HEK293 (cell line): ENCODE results near the gene B4GALNT3.

ENCODE experiments used
- CTCF ChIA-PET: fragments of 350-600 bp; formaldehyde crosslinking; extraction: SDS; loops from one replicate; lab custom pipeline; 2021; ENCODE audit warnings: antibody characterized with exemption; lab: Yijun Ruan, JAX
- POLR2A ChIA-PET: fragments of 300-600 bp; formaldehyde crosslinking; extraction: SDS; loops from one replicate; lab custom pipeline; 2020; ENCODE audit warnings: antibody characterized with exemption, inconsistent platforms; lab: Yijun Ruan, JAX
- H3K27ac ChIP-seq: fragments of 200-500 bp; sonication (Bioruptor generic); 2 replicates; pipeline ENCODE4 v1.5.1; 2014; ENCODE audit warnings: low read depth, low read length, control low read depth, inconsistent platforms; ENCODE audit errors: extremely low read depth
- H3K36me3 ChIP-seq, 2 experiments: fragments of 200-500 bp in 1 of 2; sonication (Bioruptor generic) in 1 of 2; 1 replicate in 1 of 2; 2 replicates in 1 of 2; pipeline ENCODE4 v1.5.1; 2014 to 2017; ENCODE audit warnings: inconsistent platforms in 2 of 2, low read length in 2 of 2; ENCODE audit not compliant: control insufficient read depth in 2 of 2, insufficient read depth in 1 of 2
- H3K4me1 ChIP-seq: fragments of 200-500 bp; sonication (Bioruptor generic); 2 replicates; pipeline ENCODE4 v1.5.1; 2014; ENCODE audit warnings: mild to moderate bottlenecking, low read length, inconsistent platforms; ENCODE audit not compliant: control insufficient read depth, insufficient read depth
- H3K4me3 ChIP-seq: 2 replicates; pipeline ENCODE4 v1.5.1; 2011; ENCODE audit warnings: low read depth, mild to moderate bottlenecking, control low read depth, low read length, moderate library complexity
- H3K9me3 ChIP-seq: fragments of 200-500 bp; sonication (Bioruptor generic); 2 replicates; pipeline ENCODE4 v1.5.1; 2014; ENCODE audit warnings: low read depth, low read length, inconsistent platforms; ENCODE audit not compliant: control insufficient read depth, insufficient read depth
- IKZF3 ChIP-seq: fragments of 450-650 bp; IDR thresholded peaks from 2 replicates; pipeline ENCODE4 v1.5.0; 2018; ENCODE audit warnings: missing biosample characterization, mild to moderate bottlenecking, missing genetic modification characterization, moderate library complexity
- INSM2 ChIP-seq: fragments of 450-650 bp; formaldehyde crosslinking; IDR thresholded peaks from 2 replicates; pipeline ENCODE4 v1.5.1; 2016; ENCODE audit warnings: missing biosample characterization, missing genetic modification characterization
- KLF10 ChIP-seq: fragments of 450-650 bp; IDR thresholded peaks from 2 replicates; pipeline ENCODE4 v1.5.1; 2018; ENCODE audit warnings: missing biosample characterization, mild to moderate bottlenecking, missing genetic modification characterization
- KLF7 ChIP-seq: fragments of 450-650 bp; formaldehyde crosslinking; IDR thresholded peaks from 2 replicates; pipeline ENCODE4 v1.5.1; 2016; ENCODE audit warnings: missing biosample characterization, missing genetic modification characterization, borderline replicate concordance
- REST ChIP-seq: fragments of 450-650 bp; formaldehyde crosslinking; IDR thresholded peaks from 2 replicates; pipeline ENCODE4 v1.5.1; 2016; ENCODE audit warnings: missing biosample characterization, missing genetic modification characterization
- SETDB1 ChIP-seq: IDR thresholded peaks from one replicate; pipeline ENCODE4 v1.6.1; 2017; ENCODE audit warnings: mild to moderate bottlenecking, low read length, moderate library complexity, mixed read lengths; ENCODE audit not compliant: insufficient read length
- ZNF140 ChIP-seq: fragments of 450-650 bp; formaldehyde crosslinking; IDR thresholded peaks from 2 replicates; pipeline ENCODE4 v1.5.1; 2016; ENCODE audit warnings: missing biosample characterization, missing genetic modification characterization
- ZNF155 ChIP-seq: fragments of 450-650 bp; formaldehyde crosslinking; IDR thresholded peaks from 2 replicates; pipeline ENCODE4 v1.5.1; 2016; ENCODE audit warnings: missing biosample characterization, missing genetic modification characterization
- ZNF184 ChIP-seq: fragments of 450-650 bp; IDR thresholded peaks from 2 replicates; pipeline ENCODE4 v1.5.1; 2018; ENCODE audit warnings: missing biosample characterization, mild to moderate bottlenecking, missing genetic modification characterization
- ZNF248 ChIP-seq: fragments of 450-650 bp; formaldehyde crosslinking; IDR thresholded peaks from 2 replicates; pipeline ENCODE4 v1.5.1; 2017; ENCODE audit warnings: missing biosample characterization, missing genetic modification characterization
- ZNF426 ChIP-seq: fragments of 450-650 bp; formaldehyde crosslinking; IDR thresholded peaks from 2 replicates; pipeline ENCODE4 v1.5.1; 2017; ENCODE audit warnings: missing biosample characterization, missing genetic modification characterization, mild to moderate bottlenecking, inconsistent platforms, moderate library complexity
- ZNF501 ChIP-seq: fragments of 450-650 bp; formaldehyde crosslinking; IDR thresholded peaks from 2 replicates; pipeline ENCODE4 v1.5.1; 2016; ENCODE audit warnings: missing biosample characterization, missing genetic modification characterization
- ZNF513 ChIP-seq: fragments of 450-650 bp; IDR thresholded peaks from 2 replicates; pipeline ENCODE4 v1.5.1; 2018; ENCODE audit warnings: missing biosample characterization, missing genetic modification characterization
- ZNF514 ChIP-seq: fragments of 450-650 bp; formaldehyde crosslinking; IDR thresholded peaks from 2 replicates; pipeline ENCODE4 v1.5.1; 2016; ENCODE audit warnings: missing biosample characterization, missing genetic modification characterization
- ZNF571 ChIP-seq: fragments of 450-650 bp; formaldehyde crosslinking; IDR thresholded peaks from 2 replicates; pipeline ENCODE4 v1.5.0; 2017; ENCODE audit warnings: missing biosample characterization, missing genetic modification characterization
- ZNF580 ChIP-seq: fragments of 450-650 bp; formaldehyde crosslinking; IDR thresholded peaks from 2 replicates; pipeline ENCODE4 v1.5.1; 2016; ENCODE audit warnings: missing biosample characterization, missing genetic modification characterization
- ZNF768 ChIP-seq: fragments of 450-650 bp; formaldehyde crosslinking; IDR thresholded peaks from 2 replicates; pipeline ENCODE4 v1.5.1; 2018; ENCODE audit warnings: missing biosample characterization, mild to moderate bottlenecking, missing genetic modification characterization
- ZNF843 ChIP-seq: fragments of 450-650 bp; formaldehyde crosslinking; IDR thresholded peaks from 2 replicates; pipeline ENCODE4 v1.5.1; 2016; ENCODE audit warnings: missing biosample characterization, missing genetic modification characterization
- ZSCAN4 ChIP-seq: fragments of 450-650 bp; formaldehyde crosslinking; IDR thresholded peaks from 2 replicates; pipeline ENCODE4 v1.5.1; 2017; ENCODE audit warnings: missing biosample characterization, missing genetic modification characterization

The B4GALNT3 gene

GRCh38 chr12:587132-588023 is 127.6 kb downstream of the B4GALNT3 start (continued):
- TF ChIP-seq ZSCAN4 (tag by site-specific recombination) (no peak), KLF7 (tag by site-specific recombination) (no peak), ZNF514 (tag by site-specific recombination) (no peak), ZNF501 (tag by site-specific recombination) (no peak), ZNF513 (no peak)

GRCh38 chr12:588024-588322 is 128.2 kb downstream of the B4GALNT3 start:
- ChIA-PET CTCF (no interaction called here), POLR2A (no interaction called here)
- no peaks in the 10 kb centered on the region for H3K36me3 ChIP-seq
- no peak overlapping the region for H3K27ac ChIP-seq
- no peaks in the 10 kb centered on the region for H3K9me3 ChIP-seq
- TF ChIP-seq ZNF571 (no peak), INSM2 (tag by site-specific recombination) (no peak), KLF10 (tag by site-specific recombination) (no peak), REST (tag by site-specific recombination) (no peak), ZNF580 (tag by site-specific recombination) (no peak), ZNF248 (tag by site-specific recombination) (no peak), IKZF3 (tag by site-specific recombination) (no peak), ZNF155 (no peak)
- no peak overlapping the region for H3K4me3 ChIP-seq
- no peaks in the 10 kb centered on the region for H3K4me1 ChIP-seq

- ChIA-PET CTCF (interaction anchor here (0.7 kb wide), 1 partner anchor 13 kb away, joined by 4 read pairs; no protein-coding TSS in a partner anchor), POLR2A (no interaction called here)
- TF ChIP-seq ZNF184 (tag by site-specific recombination) (peak; percentile 99), SETDB1 (peak; percentile 57), ZNF426 (tag by site-specific recombination) (no peak), ZNF843 (tag by site-specific recombination) (no peak), ZNF140 (tag by site-specific recombination) (no peak), ZNF768 (tag by site-specific recombination) (no peak)
Observed at GRCh38 chr12:588646-589045, 128.9 kb downstream of the B4GALNT3 start.

More at GRCh38 chr12:588646-589045, 128.9 kb downstream of the B4GALNT3 start:
- Histone ChIP-seq H3K27ac (no peak overlapping the region), H3K4me1 (no peaks in the 10 kb centered on the region), H3K36me3 (no peaks in the 10 kb centered on the region), H3K9me3 (no peaks in the 10 kb centered on the region), H3K4me3 (no peak overlapping the region)
